ENCODE data around the gene ZNF324. TPM values are rescaled to one million over a fixed set of nuclear protein-coding genes. Genes with fewer than 3 reads are reported as not detected.

Gene ZNF324
- total and polyA plus RNA-seq, 2 of the 13 experiments (the other 11 are each of a cell fraction or from before 2014, with no cell fraction given), result 1.1 to 4.7 TPM

DNA sequence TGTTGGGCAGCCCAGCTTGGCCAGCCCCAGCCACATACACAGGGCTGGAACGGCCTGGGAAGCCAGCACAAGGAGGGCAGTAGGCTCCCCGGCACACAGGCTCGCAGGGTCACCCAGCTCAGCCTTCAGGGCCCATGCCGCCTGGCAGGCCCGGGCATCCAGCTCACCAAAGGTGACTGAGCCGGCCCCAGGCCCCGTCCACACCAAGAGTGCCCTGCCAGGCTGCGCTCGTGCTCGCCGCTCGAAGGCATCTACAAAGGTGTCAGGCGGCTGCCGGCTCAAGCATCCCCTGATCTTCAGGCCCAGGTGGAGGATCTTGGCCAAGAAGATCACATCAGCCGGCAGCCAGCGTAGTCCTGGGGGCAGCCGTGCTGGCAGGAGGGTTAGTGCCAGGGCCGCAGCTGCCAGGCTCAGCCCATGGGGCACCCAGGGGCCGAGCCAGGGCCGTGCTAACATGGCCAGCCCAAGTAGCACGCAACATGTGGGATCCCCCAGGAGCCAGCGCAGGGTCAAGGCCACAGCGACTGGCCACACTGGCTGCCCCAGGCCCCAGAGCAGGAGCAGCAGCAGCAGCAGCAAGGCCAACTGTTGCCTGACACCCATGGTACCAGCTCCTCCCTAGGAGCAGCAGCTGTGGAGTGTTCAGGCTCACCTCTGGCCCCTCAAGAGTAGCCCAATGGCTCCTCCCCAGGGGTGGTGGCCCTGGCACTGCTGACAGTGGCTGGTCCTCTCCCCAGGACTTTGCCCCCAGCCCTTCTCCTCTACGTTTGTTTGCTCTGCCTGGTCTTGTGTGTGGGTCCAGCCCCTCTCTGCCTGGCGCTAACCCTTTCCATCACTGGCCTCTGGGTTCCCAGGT, 44.7 kb downstream of the ZNF324 start, which contains the start of gene SLC27A5:
TSS of gene SLC27A5 (minus strand) at position 640 of the 856 bp plus-strand sequence. CDS start at position 603, 37 bp downstream.
- H3K4me2 ChIP-seq (ENCODE audit: low read depth, low read length), result peak within 1 kb of the TSS; percentile 85
- peaks cover 2 to 4% of the 10 kb centered on the region in 2 experiments; a peak in 3 of 5 replicates for H3K36me3 ChIP-seq (replicated peaks in 1 of 2; ENCODE audit: control insufficient read depth in 1 of 2, insufficient read depth in 2 of 2, low read length in 2 of 2)
- intact Hi-C loops (cut with micrococcal nuclease; ENCODE audit: unreplicated experiment) (no loop called here), in situ Hi-C loops (cut with HindIII; ENCODE audit: extremely low pct_ligation_motif_present, low pct_unique_long_range_greater_than_20kb) (no loop called here)
- ATAC-seq (peak; percentile 83), FAIRE-seq (peak; percentile 92), DNase-seq (ENCODE audit: low spot score) (peak; percentile 91)
- peaks cover 60% of the 10 kb centered on the region for H3K4me1 ChIP-seq (ENCODE audit: insufficient read depth, low read length)
- no peaks in the 10 kb centered on the region; a peak in 1 of 5 replicates for H3K27me3 ChIP-seq (ENCODE audit: control insufficient read depth in 1 of 2, insufficient read depth in 2 of 2, low read length in 2 of 2)
- POLR2A ChIA-PET, result interaction anchor here (0.6 to 5.8 kb wide), 10 partner anchors 9 to 149 kb away, joined by 3 to 44 read pairs (median 5); partner anchors contain the start of genes CHMP2A, TRIM28, UBE2M and ZBTB45
- WGBS (ENCODE audit: low lambda C conversion rate), result 73% methylated on average over 4 of the region's 25 CpGs
- peak within 1 kb of the TSS; percentile 49 for H3K9ac ChIP-seq (ENCODE audit: insufficient read depth, low read depth, low read length)
- no peaks in the 10 kb centered on the region for H3K9me3 ChIP-seq (ENCODE audit: low read length)
- peaks cover 10% of the 10 kb centered on the region for H3K79me2 ChIP-seq (ENCODE audit: insufficient read depth, low read length)
- H3K27ac ChIP-seq (ENCODE audit: extremely low read length, insufficient read depth, low read length), result peak within 1 kb of the TSS; percentile 79
- CTCF ChIA-PET (ENCODE audit: low intra/inter-chr PET ratio, low total read pairs), result no interaction called here
- H4K20me1 ChIP-seq (ENCODE audit: insufficient read depth, low read length), result no peaks in the 10 kb centered on the region
- no TSS peak for BruUV-seq (replicated peaks)
- H2AFZ ChIP-seq (ENCODE audit: low read length), result no peak within 1 kb of the TSS
- peak within 1 kb of the TSS in 2 of 3 experiments; percentile 5 to 59; a peak in 4 of 6 replicates for H3K4me3 ChIP-seq (replicated peaks in 1 of 3; ENCODE audit: insufficient read depth in 1 of 3, low read depth in 2 of 3, low read length in 3 of 3)
- TF ChIP-seq HNRNPL (IDR thresholded peaks at IDR 0.05; ENCODE audit: low read depth, low read length) (peak; percentile 98), ONECUT2 (CRISPR knock-in tag; IDR thresholded peaks at IDR 0.05) (no peak), CBFB (CRISPR knock-in tag; IDR thresholded peaks at IDR 0.05) (peak; percentile 33; the same call in 1 of the 2 replicates), KDM5B (CRISPR knock-in tag; IDR thresholded peaks at IDR 0.05; ENCODE audit: borderline replicate concordance) (peak; percentile 54; the same call in 1 of the 2 replicates), ZNF34 (CRISPR knock-in tag; IDR thresholded peaks at IDR 0.05; ENCODE audit: borderline replicate concordance) (0 out of 2 replicates have a peak, but pooled peaks have one; percentile 59), JUN (CRISPR knock-in tag; IDR thresholded peaks at IDR 0.05) (0 out of 2 replicates have a peak, but pooled peaks have one; percentile 62), MEIS1 (CRISPR knock-in tag; IDR thresholded peaks at IDR 0.05; ENCODE audit: borderline replicate concordance) (peak; percentile 84; the same call in 1 of the 2 replicates), ZNF232 (CRISPR knock-in tag; IDR thresholded peaks at IDR 0.05; ENCODE audit: borderline replicate concordance) (no peak; the same call in 1 of the 2 replicates), ZFP90 (CRISPR knock-in tag; IDR thresholded peaks at IDR 0.05; ENCODE audit: borderline replicate concordance) (peak; percentile 66), ZZZ3 (CRISPR knock-in tag; IDR thresholded peaks at IDR 0.05; ENCODE audit: borderline replicate concordance) (peak; percentile 82; the same call in 1 of the 2 replicates)
- TF ChIP-seq, protein P1, sequence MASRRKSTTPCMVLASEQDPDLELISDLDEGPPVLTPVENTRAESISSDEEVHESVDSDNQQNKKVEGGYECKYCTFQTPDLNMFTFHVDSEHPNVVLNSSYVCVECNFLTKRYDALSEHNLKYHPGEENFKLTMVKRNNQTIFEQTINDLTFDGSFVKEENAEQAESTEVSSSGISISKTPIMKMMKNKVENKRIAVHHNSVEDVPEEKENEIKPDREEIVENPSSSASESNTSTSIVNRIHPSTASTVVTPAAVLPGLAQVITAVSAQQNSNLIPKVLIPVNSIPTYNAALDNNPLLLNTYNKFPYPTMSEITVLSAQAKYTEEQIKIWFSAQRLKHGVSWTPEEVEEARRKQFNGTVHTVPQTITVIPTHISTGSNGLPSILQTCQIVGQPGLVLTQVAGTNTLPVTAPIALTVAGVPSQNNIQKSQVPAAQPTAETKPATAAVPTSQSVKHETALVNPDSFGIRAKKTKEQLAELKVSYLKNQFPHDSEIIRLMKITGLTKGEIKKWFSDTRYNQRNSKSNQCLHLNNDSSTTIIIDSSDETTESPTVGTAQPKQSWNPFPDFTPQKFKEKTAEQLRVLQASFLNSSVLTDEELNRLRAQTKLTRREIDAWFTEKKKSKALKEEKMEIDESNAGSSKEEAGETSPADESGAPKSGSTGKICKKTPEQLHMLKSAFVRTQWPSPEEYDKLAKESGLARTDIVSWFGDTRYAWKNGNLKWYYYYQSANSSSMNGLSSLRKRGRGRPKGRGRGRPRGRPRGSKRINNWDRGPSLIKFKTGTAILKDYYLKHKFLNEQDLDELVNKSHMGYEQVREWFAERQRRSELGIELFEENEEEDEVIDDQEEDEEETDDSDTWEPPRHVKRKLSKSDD (CRISPR knock-in tag; IDR thresholded peaks at IDR 0.05; ENCODE audit: low read depth), result peak; percentile 20; the same call in 1 of the 2 replicates
- TF ChIP-seq, protein P2, sequence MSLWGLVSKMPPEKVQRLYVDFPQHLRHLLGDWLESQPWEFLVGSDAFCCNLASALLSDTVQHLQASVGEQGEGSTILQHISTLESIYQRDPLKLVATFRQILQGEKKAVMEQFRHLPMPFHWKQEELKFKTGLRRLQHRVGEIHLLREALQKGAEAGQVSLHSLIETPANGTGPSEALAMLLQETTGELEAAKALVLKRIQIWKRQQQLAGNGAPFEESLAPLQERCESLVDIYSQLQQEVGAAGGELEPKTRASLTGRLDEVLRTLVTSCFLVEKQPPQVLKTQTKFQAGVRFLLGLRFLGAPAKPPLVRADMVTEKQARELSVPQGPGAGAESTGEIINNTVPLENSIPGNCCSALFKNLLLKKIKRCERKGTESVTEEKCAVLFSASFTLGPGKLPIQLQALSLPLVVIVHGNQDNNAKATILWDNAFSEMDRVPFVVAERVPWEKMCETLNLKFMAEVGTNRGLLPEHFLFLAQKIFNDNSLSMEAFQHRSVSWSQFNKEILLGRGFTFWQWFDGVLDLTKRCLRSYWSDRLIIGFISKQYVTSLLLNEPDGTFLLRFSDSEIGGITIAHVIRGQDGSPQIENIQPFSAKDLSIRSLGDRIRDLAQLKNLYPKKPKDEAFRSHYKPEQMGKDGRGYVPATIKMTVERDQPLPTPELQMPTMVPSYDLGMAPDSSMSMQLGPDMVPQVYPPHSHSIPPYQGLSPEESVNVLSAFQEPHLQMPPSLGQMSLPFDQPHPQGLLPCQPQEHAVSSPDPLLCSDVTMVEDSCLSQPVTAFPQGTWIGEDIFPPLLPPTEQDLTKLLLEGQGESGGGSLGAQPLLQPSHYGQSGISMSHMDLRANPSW (CRISPR knock-in tag; IDR thresholded peaks at IDR 0.05; ENCODE audit: borderline replicate concordance), result no peak
- TF ChIP-seq, protein P3, sequence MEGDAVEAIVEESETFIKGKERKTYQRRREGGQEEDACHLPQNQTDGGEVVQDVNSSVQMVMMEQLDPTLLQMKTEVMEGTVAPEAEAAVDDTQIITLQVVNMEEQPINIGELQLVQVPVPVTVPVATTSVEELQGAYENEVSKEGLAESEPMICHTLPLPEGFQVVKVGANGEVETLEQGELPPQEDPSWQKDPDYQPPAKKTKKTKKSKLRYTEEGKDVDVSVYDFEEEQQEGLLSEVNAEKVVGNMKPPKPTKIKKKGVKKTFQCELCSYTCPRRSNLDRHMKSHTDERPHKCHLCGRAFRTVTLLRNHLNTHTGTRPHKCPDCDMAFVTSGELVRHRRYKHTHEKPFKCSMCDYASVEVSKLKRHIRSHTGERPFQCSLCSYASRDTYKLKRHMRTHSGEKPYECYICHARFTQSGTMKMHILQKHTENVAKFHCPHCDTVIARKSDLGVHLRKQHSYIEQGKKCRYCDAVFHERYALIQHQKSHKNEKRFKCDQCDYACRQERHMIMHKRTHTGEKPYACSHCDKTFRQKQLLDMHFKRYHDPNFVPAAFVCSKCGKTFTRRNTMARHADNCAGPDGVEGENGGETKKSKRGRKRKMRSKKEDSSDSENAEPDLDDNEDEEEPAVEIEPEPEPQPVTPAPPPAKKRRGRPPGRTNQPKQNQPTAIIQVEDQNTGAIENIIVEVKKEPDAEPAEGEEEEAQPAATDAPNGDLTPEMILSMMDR (CRISPR knock-in tag; IDR thresholded peaks at IDR 0.05), result peak; percentile 42
